GM12878 (cell line): Measurements from ENCODE around the gene PDCL3.

Experiments used
- NFYB ChIP-seq: IDR thresholded peaks from 2 replicates; pipeline ENCODE4 v1.6.1; 2011; ENCODE audit warnings: low read depth, mild to moderate bottlenecking, low read length, improper control_type of control experiment, moderate library complexity; ENCODE audit not compliant: insufficient read depth
- NR2C2 ChIP-seq: IDR thresholded peaks from 2 replicates; pipeline ENCODE4 v1.6.1; 2011; ENCODE audit warnings: borderline replicate concordance, low read depth; ENCODE audit not compliant: control insufficient read depth, insufficient read length

DNA sequence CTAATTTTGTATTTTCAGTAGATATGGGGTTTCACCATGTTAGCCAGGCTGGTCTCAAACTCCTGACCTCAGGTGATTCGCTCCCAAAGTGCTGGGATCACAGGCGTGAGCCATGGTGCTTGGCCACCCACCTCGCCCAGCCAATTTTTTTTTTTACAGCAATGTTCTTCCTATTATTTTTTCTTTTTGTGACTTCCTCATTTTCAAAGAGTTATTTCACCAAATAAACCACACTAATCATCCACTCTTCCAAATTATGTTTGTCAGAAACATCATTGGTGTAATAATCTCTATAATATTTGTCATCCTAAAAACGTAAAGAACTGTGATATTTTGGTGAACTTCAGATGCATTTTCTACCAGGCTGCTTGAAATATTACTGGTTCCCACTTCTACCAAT lies 16.3 kb upstream of the PDCL3 start:
- TF ChIP-seq NFYB = no peak
- TF ChIP-seq NR2C2 = no peak
